ENCODE measurements around the gene ADO. TPM values are rescaled to one million over a fixed set of nuclear protein-coding genes. Genes with fewer than 3 reads are reported as not detected.

ADO gene
- total and polyA plus RNA-seq, 10 of the 15 experiments (the other 5 are each of a cell fraction or from before 2014, with no cell fraction given): 4.3 to 44.6 (median 18.7) TPM

- CTCF ChIA-PET: interaction anchor here (0.6 to 2.2 kb wide), 3 partner anchors 11 to 353 kb away, joined by 3 to 5 read pairs (median 5); no protein-coding TSS in a partner anchor
- RAD21 ChIA-PET (ENCODE audit: unreplicated experiment): no interaction called here
- no peak for TF ChIP-seq CHD2 (IDR thresholded peaks at IDR 0.05; ENCODE audit: borderline replicate concordance, low read depth, low read length)
- no peak for TF ChIP-seq ZBTB4 (CRISPR knock-in tag; IDR thresholded peaks at IDR 0.05)
- no peak for TF ChIP-seq POLR2AphosphoS5 (IDR thresholded peaks at IDR 0.05; ENCODE audit: low read length)
- TF ChIP-seq SIX5 (IDR thresholded peaks at IDR 0.05; ENCODE audit: low read depth, low read length, severe bottlenecking): no peak
- TF ChIP-seq WRNIP1 (IDR thresholded peaks at IDR 0.05; ENCODE audit: borderline replicate concordance, low read depth, low read length): no peak
- no peak for TF ChIP-seq RBBP5 (conservative IDR thresholded peaks at IDR 0.05)
- TF ChIP-seq HDAC6 (IDR thresholded peaks at IDR 0.05; ENCODE audit: unreplicated experiment): no peak
- Histone ChIP-seq H3K79me2 (ENCODE audit: control insufficient read depth, insufficient read depth, low read length) (no peaks in the 10 kb centered on the region), H3K27ac (ENCODE audit: control insufficient read depth, insufficient read depth) (no peak overlapping the region), H3K4me3 (no peak overlapping the region), H4K20me1 (ENCODE audit: control insufficient read depth, insufficient read depth) (no peaks in the 10 kb centered on the region), H3K4me1 (ENCODE audit: control insufficient read depth, insufficient read depth, low read length) (no peaks in the 10 kb centered on the region), H3K9ac (ENCODE audit: control insufficient read depth, insufficient read depth, low read length) (no peak overlapping the region), H3K36me3 (ENCODE audit: control insufficient read depth in 2 of 2, insufficient read depth in 2 of 2, low read length in 1 of 2) (no peaks in the 10 kb centered on the region), H3K27me3 (replicated peaks in 1 of 2; ENCODE audit: control insufficient read depth in 2 of 2, insufficient read depth in 2 of 2, low read length in 1 of 2) (no peaks in the 10 kb centered on the region), H2AFZ (ENCODE audit: control insufficient read depth, low read depth, low read length) (no peak overlapping the region), H3K4me2 (ENCODE audit: control insufficient read depth, insufficient read depth) (no peak overlapping the region), H3K9me3 (replicated peaks; ENCODE audit: control insufficient read depth, insufficient read depth, low read length) (no peaks in the 10 kb centered on the region)
- BruUV-seq (replicated peaks): no TSS peak
- SMC1A ChIA-PET (ENCODE audit: uncharacterized antibody, unreplicated experiment): interaction anchor here (1.0 to 1.1 kb wide), 6 partner anchors 12 to 114 kb away, joined by 3 to 4 read pairs (median 3); no protein-coding TSS in a partner anchor
- FAIRE-seq (no peak), ATAC-seq (no peak), DNase-seq (ENCODE audit: low read depth, low spot score) (no peak)
- POLR2A ChIA-PET: interaction anchor here (0.6 to 1.7 kb wide), 3 partner anchors 10 to 71 kb away, joined by 3 to 4 read pairs (median 4); no protein-coding TSS in a partner anchor
- intact Hi-C loops (cut with micrococcal nuclease; ENCODE audit: unreplicated experiment): no loop called here
- in situ Hi-C loops (cut with MboI): no loop called here
- 79% methylated on average over 4 of the region's 4 CpGs for WGBS (ENCODE audit: insufficient coverage, insufficient replicate concordance, low lambda C conversion rate, missing lambda C conversion rate)
Observed at GRCh38 chr10:62795762-62796161, 8.8 kb upstream of the ADO start.
